Neural cell (in vitro differentiated cells): ENCODE data around the gene MLLT6.

Experiments
- CTCF ChIP-seq: fragments of 450-650 bp; IDR thresholded peaks from 2 replicates; pipeline ENCODE4 v1.5.1; 2014; ENCODE audit warnings: antibody characterized with exemption, mild to moderate bottlenecking, moderate library complexity; ENCODE audit not compliant: poor library complexity, severe bottlenecking
- EZH2 ChIP-seq: fragments of 200-600, 300-800 bp; shearing (Covaris generic), sonication (generic); IDR thresholded peaks from 2 replicates; pipeline ENCODE4 v1.6.1; 2014; ENCODE audit warnings: antibody characterized with exemption, low read length, borderline replicate concordance, mild to moderate bottlenecking; ENCODE audit not compliant: insufficient read depth, poor library complexity, severe bottlenecking
- MXI1 ChIP-seq: fragments of 450-650 bp; conservative IDR thresholded peaks from 2 replicates; pipeline ENCODE4 v1.6.1; 2014; ENCODE audit warnings: antibody characterized with exemption, mild to moderate bottlenecking; ENCODE audit not compliant: poor library complexity, severe bottlenecking
- POLR2AphosphoS5 ChIP-seq: IDR thresholded peaks from 2 replicates; pipeline ENCODE4 v1.6.1; 2012
- RAD21 ChIP-seq: fragments of 450-650 bp; conservative IDR thresholded peaks from 2 replicates; pipeline ENCODE4 v1.6.1; 2014; ENCODE audit warnings: antibody characterized with exemption, mild to moderate bottlenecking, moderate library complexity
- REST ChIP-seq: IDR thresholded peaks from 2 replicates; pipeline ENCODE4 v1.6.1; 2012; ENCODE audit warnings: borderline replicate concordance
- TAF1 ChIP-seq: IDR thresholded peaks from 2 replicates; pipeline ENCODE4 v1.6.1; 2012; ENCODE audit warnings: low read depth

GRCh38 chr17:38719289-38719942, 14.3 kb downstream of the MLLT6 start:
- TF ChIP-seq CTCF (no peak), EZH2 (no peak), RAD21 (no peak), REST (no peak), POLR2AphosphoS5 (no peak), TAF1 (no peak), MXI1 (no peak)
